Measurements from ENCODE around the gene MZT2A.
"Not testable (repeated sequence)": the region's sequence is repeated elsewhere in the genome, so short reads cannot be mapped to it uniquely, and the experiment has no call there.

Gene MZT2A

DNA sequence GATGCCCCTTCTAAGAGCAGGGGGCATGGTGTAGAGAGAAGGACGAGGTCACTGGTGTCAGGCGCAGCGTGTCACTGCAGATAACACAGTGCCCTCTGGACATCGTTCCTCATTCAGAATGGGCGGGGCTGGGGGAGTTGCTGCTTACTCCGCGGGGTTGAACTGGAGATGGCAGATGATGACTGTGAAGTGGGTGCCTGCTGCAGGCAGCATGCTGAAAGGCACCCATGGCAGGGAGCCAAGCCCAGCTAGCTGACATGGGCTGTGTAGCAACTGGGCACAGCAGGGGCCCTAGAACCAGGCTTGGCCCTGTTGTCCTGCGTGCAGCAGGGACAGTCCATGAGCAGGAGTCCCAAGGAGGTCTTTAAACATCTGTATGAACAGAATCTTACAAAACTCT is 20.6 kb downstream of the MZT2A start:
- DNase-seq (ENCODE audit: low read depth, low spot score) = not testable (repeated sequence)

DNA sequence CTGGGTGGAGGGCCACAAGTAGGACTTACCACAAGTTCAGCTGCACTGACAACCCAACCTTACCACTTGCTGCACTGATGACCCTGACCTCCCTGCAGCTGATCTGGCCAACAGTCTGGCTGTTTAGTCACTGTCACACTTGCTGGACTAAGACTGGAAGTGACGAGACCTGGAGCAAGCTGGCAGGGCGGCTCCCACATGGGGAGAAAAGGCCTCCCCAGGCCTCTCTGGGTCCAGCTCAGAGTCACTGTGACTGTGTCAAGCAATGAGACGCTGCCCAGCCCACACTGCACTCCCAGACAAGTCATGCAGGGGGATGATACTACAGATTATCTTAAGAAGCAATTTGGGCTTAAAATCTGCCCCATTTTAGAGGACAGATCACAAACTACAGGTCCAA is 21.3 kb downstream of the MZT2A start:
- DNase-seq (ENCODE audit: low read depth, low spot score); H3K27ac ChIP-seq: not testable (repeated sequence)

More for the DNA sequence above, 20.6 kb downstream of the MZT2A start:
- H3K27ac ChIP-seq = not testable (repeated sequence)

- DNase-seq (ENCODE audit: low read depth, low spot score); H3K27ac ChIP-seq: not testable (repeated sequence)
Observed at GRCh38 chr2:131467722-131468121, 24.5 kb downstream of the MZT2A start.

DNA sequence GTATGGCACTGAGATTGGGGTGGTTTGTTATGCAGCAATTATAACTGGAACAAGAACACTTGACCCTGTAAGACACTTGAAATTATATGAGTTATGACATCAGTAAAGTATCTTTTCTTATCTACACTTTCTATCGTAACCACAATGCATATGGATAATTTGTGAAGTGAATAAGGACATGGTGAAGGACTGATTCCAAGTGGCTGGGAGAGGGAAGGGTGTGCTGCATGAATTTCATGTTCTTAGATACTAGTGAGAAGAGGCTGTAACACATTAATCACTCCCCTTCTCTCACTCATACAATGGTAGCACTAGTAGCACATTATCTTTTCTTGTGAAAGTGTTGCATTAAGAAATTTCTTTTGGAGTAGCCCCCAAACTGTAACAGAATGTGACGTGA is 37.3 kb downstream of the MZT2A start:
- not testable (repeated sequence) for H3K27ac ChIP-seq; DNase-seq (ENCODE audit: low read depth, low spot score)

GRCh38 chr2:131451265-131451949 is 40.8 kb downstream of the MZT2A start:
- H3K27ac ChIP-seq; DNase-seq (ENCODE audit: low read depth, low spot score): not testable (repeated sequence)

DNA sequence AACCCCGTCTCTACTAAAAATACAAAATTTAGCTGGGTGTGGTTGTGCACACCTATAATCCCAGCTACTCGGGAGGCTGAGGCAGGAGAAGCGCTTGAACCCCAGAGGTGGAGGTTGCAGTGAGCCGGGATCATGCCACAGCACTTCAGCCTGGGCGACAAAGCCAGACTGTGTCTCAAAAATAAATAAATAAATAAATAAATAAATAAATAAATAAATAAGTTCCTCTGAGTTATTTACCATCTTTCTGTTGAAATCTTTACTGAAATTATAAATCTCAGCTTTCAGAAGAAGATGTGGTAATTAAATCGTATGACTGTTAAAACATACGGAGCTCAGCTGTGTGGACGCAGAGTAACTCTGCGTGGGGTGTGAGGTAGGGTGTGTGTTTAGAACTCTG is 44.2 kb downstream of the MZT2A start:
- not testable (repeated sequence) for DNase-seq (ENCODE audit: low read depth, low spot score); H3K27ac ChIP-seq

- H3K27ac ChIP-seq = no peak overlapping the region
- no peak for DNase-seq (ENCODE audit: low read depth, low spot score)
Observed at GRCh38 chr2:131445896-131446295, 46.3 kb downstream of the MZT2A start.

- not testable (repeated sequence) for DNase-seq (ENCODE audit: low read depth, low spot score); H3K27ac ChIP-seq
Observed at GRCh38 chr2:131445515-131445797, 46.7 kb downstream of the MZT2A start.

DNA sequence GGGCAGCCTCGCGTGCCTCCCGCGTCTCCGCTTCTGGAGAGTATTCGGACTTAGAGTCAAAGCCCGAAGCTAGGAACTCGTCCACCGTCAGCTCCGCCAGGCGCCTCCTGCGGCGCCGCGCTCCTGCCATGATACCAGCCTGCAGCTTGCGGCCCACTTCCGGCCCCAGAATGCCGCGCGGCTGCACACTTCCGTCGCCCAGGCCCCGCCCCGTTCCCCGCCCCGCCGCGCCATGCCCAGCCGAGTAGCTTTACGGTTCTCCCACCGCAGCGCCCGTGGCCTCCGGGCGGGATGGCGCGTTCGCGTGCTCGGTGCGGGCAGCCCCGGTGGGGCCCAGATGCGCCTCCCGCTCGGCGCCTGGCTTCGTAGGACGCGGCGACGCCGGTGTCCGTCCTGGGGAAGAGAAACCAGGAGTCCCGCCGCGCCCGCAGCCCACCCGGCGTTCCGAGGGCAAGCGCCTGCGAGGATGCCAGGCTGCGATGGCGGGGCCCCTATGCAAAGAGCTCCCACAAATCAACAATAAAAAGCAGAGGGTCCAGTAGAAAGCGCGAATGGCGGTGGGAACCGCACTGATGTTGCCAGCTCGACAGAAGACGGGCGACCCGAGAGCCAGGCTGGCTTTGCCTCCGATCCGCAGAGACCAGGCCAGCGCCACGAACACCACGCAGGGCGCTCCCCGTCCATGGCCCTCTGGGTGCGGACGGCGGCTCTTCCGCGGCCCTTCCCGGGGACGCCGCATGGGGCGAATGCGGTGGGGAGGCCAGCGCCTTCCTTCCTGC is 47.3 kb downstream of the MZT2A start:
- DNase-seq (ENCODE audit: low read depth, low spot score); H3K27ac ChIP-seq: not testable (repeated sequence)

- not testable (repeated sequence) for DNase-seq (ENCODE audit: low read depth, low spot score); H3K27ac ChIP-seq
Observed at GRCh38 chr2:131440742-131441468, 51.3 kb downstream of the MZT2A start.

All from epithelial cell of prostate (primary cell).